Ishikawa (cell line): ENCODE results near the gene TNS3.
A peak's percentile ranks its signal among the peaks of the same experiment; 100 is the strongest.

Experiments
- CEBPB ChIP-seq: IDR thresholded peaks from 2 replicates; pipeline ENCODE4 v1.6.1; 2012
- CREB1 ChIP-seq: IDR thresholded peaks from 2 replicates; pipeline ENCODE4 v1.6.1; 2012; ENCODE audit warnings: low read depth
- EGR1 ChIP-seq: IDR thresholded peaks from 2 replicates; pipeline ENCODE4 v1.6.1; 2012
- EP300 ChIP-seq: IDR thresholded peaks from 2 replicates; pipeline ENCODE4 v1.6.1; 2012; ENCODE audit warnings: borderline replicate concordance
- FOXM1 ChIP-seq: IDR thresholded peaks from 2 replicates; pipeline ENCODE4 v1.6.1; 2012; ENCODE audit warnings: low read depth, borderline replicate concordance
- MAX ChIP-seq: IDR thresholded peaks from 2 replicates; pipeline ENCODE4 v1.6.1; 2012
- NFIC ChIP-seq: IDR thresholded peaks from 2 replicates; pipeline ENCODE4 v1.6.1; 2012
- RAD21 ChIP-seq: IDR thresholded peaks from 2 replicates; pipeline ENCODE4 v1.6.1; 2012; ENCODE audit warnings: low read depth
- TAF1 ChIP-seq: IDR thresholded peaks from 2 replicates; pipeline ENCODE4 v1.6.1; 2012; ENCODE audit warnings: low read depth, mild to moderate bottlenecking
- TCF12 ChIP-seq: IDR thresholded peaks from 2 replicates; pipeline ENCODE4 v1.6.1; 2012; ENCODE audit warnings: low read depth
- TEAD4 ChIP-seq: IDR thresholded peaks from 2 replicates; pipeline ENCODE4 v1.6.1; 2012
- USF1 ChIP-seq: IDR thresholded peaks from 2 replicates; pipeline ENCODE4 v1.6.1; 2012
- YY1 ChIP-seq: IDR thresholded peaks from 2 replicates; pipeline ENCODE4 v1.6.1; 2012; ENCODE audit warnings: low read depth
- ZBTB7A ChIP-seq: IDR thresholded peaks from 2 replicates; pipeline ENCODE4 v1.6.1; 2012; ENCODE audit warnings: low read depth
- TF ChIP-seq, protein P1 (sequence below): IDR thresholded peaks from 2 replicates; pipeline ENCODE4 v1.6.1; 2012; ENCODE audit warnings: low read depth, mild to moderate bottlenecking

Gene TNS3

GRCh38 chr7:47572939-47573757, 8.8 kb downstream of the TNS3 start:
- peak; percentile 32; the same call in 1 of the 2 replicates for TF ChIP-seq USF1
- no peak for TF ChIP-seq FOXM1
- TF ChIP-seq YY1: no peak
- TF ChIP-seq ZBTB7A: no peak; the same call in 1 of the 2 replicates

- no peak for TF ChIP-seq TCF12
- TF ChIP-seq TAF1: no peak
- no peak for TF ChIP-seq YY1
- TF ChIP-seq EP300: no peak
- TF ChIP-seq MAX: no peak
- no peak; the same call in 1 of the 2 replicates for TF ChIP-seq RAD21
- TF ChIP-seq, protein P1, sequence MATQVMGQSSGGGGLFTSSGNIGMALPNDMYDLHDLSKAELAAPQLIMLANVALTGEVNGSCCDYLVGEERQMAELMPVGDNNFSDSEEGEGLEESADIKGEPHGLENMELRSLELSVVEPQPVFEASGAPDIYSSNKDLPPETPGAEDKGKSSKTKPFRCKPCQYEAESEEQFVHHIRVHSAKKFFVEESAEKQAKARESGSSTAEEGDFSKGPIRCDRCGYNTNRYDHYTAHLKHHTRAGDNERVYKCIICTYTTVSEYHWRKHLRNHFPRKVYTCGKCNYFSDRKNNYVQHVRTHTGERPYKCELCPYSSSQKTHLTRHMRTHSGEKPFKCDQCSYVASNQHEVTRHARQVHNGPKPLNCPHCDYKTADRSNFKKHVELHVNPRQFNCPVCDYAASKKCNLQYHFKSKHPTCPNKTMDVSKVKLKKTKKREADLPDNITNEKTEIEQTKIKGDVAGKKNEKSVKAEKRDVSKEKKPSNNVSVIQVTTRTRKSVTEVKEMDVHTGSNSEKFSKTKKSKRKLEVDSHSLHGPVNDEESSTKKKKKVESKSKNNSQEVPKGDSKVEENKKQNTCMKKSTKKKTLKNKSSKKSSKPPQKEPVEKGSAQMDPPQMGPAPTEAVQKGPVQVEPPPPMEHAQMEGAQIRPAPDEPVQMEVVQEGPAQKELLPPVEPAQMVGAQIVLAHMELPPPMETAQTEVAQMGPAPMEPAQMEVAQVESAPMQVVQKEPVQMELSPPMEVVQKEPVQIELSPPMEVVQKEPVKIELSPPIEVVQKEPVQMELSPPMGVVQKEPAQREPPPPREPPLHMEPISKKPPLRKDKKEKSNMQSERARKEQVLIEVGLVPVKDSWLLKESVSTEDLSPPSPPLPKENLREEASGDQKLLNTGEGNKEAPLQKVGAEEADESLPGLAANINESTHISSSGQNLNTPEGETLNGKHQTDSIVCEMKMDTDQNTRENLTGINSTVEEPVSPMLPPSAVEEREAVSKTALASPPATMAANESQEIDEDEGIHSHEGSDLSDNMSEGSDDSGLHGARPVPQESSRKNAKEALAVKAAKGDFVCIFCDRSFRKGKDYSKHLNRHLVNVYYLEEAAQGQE: no peak
- TF ChIP-seq FOXM1: no peak
Measured at GRCh38 chr7:47572094-47572445, 9.8 kb downstream of the TNS3 start.

GRCh38 chr7:47571331-47572093, 10.4 kb downstream of the TNS3 start:
- TF ChIP-seq RAD21 (peak; percentile 35; the same call in 1 of the 2 replicates), CEBPB (no peak), FOXM1 (peak; percentile 52; the same call in 1 of the 2 replicates), TEAD4 (peak; percentile 84), EP300 (peak; percentile 81), NFIC (peak; percentile 96), USF1 (peak; percentile 29; the same call in 1 of the 2 replicates), YY1 (no peak), TCF12 (peak; percentile 94), MAX (peak; percentile 94), EGR1 (peak; percentile 43)

- TF ChIP-seq TAF1 (no peak), YY1 (no peak), EP300 (no peak), FOXM1 (no peak)
Measured at GRCh38 chr7:47570649-47571050, 11.3 kb downstream of the TNS3 start.

DNA sequence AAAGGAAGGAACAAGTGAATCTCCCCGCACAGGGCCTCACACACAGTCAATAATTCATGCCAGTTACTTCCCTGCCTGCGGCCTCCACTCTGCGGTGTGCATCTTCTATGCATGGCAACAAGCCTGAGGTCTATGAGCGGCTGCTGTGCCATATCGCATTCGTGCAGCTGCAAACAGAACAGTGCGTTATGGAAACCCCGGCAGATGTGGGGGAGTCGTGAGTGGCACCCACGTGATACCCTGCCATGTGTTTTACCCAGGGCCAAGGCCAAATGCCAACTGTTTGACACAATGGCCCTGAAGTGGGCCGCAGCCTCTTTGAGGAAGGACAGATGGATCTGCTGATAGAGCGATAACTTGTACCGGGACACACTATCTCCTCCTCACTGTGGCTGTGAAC, 13.4 kb downstream of the TNS3 start:
- no peak for TF ChIP-seq FOXM1
- no peak for TF ChIP-seq NFIC
- TF ChIP-seq USF1: no peak
- TF ChIP-seq TCF12: no peak
- no peak for TF ChIP-seq YY1
- no peak for TF ChIP-seq RAD21
- no peak for TF ChIP-seq EGR1
- TF ChIP-seq TEAD4: no peak
- no peak for TF ChIP-seq ZBTB7A
- no peak for TF ChIP-seq CEBPB
- TF ChIP-seq CREB1: no peak
- TF ChIP-seq, protein P1: no peak
- no peak for TF ChIP-seq TAF1
- TF ChIP-seq EP300: no peak
- no peak for TF ChIP-seq MAX
